B cell (primary cell): ENCODE data around the gene CATSPERB. TPM values are rescaled to one million over a fixed set of nuclear protein-coding genes. Genes with fewer than 3 reads are reported as not detected.
"Not testable (repeated sequence)": the region's sequence is repeated elsewhere in the genome, so short reads cannot be mapped to it uniquely, and the experiment has no call there.

Experiments used
- ATAC-seq: fragments of 200-7000 bp; cut with Tn5 transposase; one replicate; pipeline ENCODE4 v1.10.0; 2021; ENCODE audit warnings: low read depth, mild to moderate bottlenecking, moderate number of reproducible peaks, moderate library complexity
- CTCF ChIA-PET: fragments of 350-600 bp; sonication (Branson Sonifier 250); formaldehyde crosslinking; loops from one replicate; lab custom pipeline; 2021; ENCODE audit warnings: antibody characterized with exemption, inconsistent platforms; lab: Charles Lee
- POLR2A ChIA-PET: fragments of 350-600 bp; sonication (Branson Sonifier 250); formaldehyde crosslinking; loops from one replicate; lab custom pipeline; 2021; ENCODE audit warnings: antibody characterized with exemption; lab: Charles Lee
- DNase-seq: peaks from one replicate; pipeline ENCODE4 v3.0.0; 2013
- H2AFZ ChIP-seq: 2 replicates; pipeline ENCODE4 v1.6.1; 2012; ENCODE audit warnings: mild to moderate bottlenecking, low read depth, low read length; ENCODE audit not compliant: insufficient read depth, poor library complexity, severe bottlenecking
- H3K27ac ChIP-seq, 2 donors: 1 replicate in 1 of 2; 2 replicates in 1 of 2; pipeline ENCODE4 v1.5.1; 2012 to 2013; ENCODE audit warnings: low read length in 2 of 2, mild to moderate bottlenecking in 2 of 2, moderate library complexity in 1 of 2
- H3K27me3 ChIP-seq, 4 experiments: fragments of 200-600 bp in 1 of 4; sonication (generic) in 1 of 4; replicated peaks in 1 of 4; 1 replicate in 2 of 4; 2 replicates in 2 of 4; pipeline versions ENCODE4 v1.6.1 to v1.7.0; 2013 to 2016; ENCODE audit warnings: low read length in 3 of 4, mild to moderate bottlenecking in 2 of 4, mixed read lengths in 1 of 4, moderate library complexity in 1 of 4; ENCODE audit not compliant: insufficient read depth in 4 of 4, control insufficient read depth in 3 of 4; ENCODE audit errors: control extremely low read depth in 1 of 4
- H3K36me3 ChIP-seq, 2 experiments: replicated peaks in 1 of 2; 1 replicate in 1 of 2; 2 replicates in 1 of 2; pipeline versions ENCODE4 v1.6.1 to v1.7.1; 2013; ENCODE audit warnings: low read length in 1 of 2; ENCODE audit not compliant: insufficient read depth in 2 of 2, control insufficient read depth in 1 of 2; ENCODE audit errors: control extremely low read depth in 1 of 2, extremely low read depth in 1 of 2
- H3K4me1 ChIP-seq, 2 donors: fragments of 200-600 bp in 1 of 2; sonication (generic) in 1 of 2; 1 replicate in 1 of 2; 2 replicates in 1 of 2; pipeline versions ENCODE4 v1.5.1 to v1.6.1; 2013 to 2017; ENCODE audit warnings: low read length in 2 of 2; ENCODE audit not compliant: control insufficient read depth in 2 of 2, insufficient read depth in 2 of 2
- H3K4me2 ChIP-seq: replicated peaks from 2 replicates; pipeline ENCODE3; 2012; ENCODE audit warnings: mild to moderate bottlenecking, low read depth, low read length; ENCODE audit not compliant: poor library complexity, severe bottlenecking
- H3K4me3 ChIP-seq, 5 experiments: fragments of 200-600 bp in 1 of 5; sonication (generic) in 1 of 5; 1 replicate in 3 of 5; 2 replicates in 2 of 5; pipeline versions ENCODE4 v1.5.1 to v1.7.0; 2011 to 2016; ENCODE audit warnings: low read length in 4 of 5, mild to moderate bottlenecking in 4 of 5, low read depth in 2 of 5, control low read depth in 1 of 5, moderate library complexity in 1 of 5; ENCODE audit not compliant: insufficient read depth in 1 of 5; ENCODE audit errors: control extremely low read depth in 1 of 5, extremely low read depth in 1 of 5
- H3K79me2 ChIP-seq: fragments of 200-600 bp; sonication (generic); one replicate; pipeline ENCODE4 v1.6.0; 2016; ENCODE audit warnings: low read length; ENCODE audit not compliant: control insufficient read depth, insufficient read depth
- H3K9ac ChIP-seq: fragments of 200-600 bp; sonication (generic); 2 replicates; pipeline ENCODE4 v1.6.1; 2017; ENCODE audit warnings: mild to moderate bottlenecking, low read length, moderate library complexity
- H3K9me3 ChIP-seq, 3 donors: one replicate each; pipeline versions ENCODE4 v1.6.1 to v1.7.1; 2013; ENCODE audit warnings: low read length in 2 of 3; ENCODE audit not compliant: control insufficient read depth in 2 of 3, insufficient read depth in 1 of 3; ENCODE audit errors: control extremely low read depth in 1 of 3
- H4K20me1 ChIP-seq: 2 replicates; pipeline ENCODE4 v1.6.0; 2012; ENCODE audit warnings: mild to moderate bottlenecking, low read length; ENCODE audit not compliant: insufficient read depth, control insufficient read depth, poor library complexity, severe bottlenecking
- H3K27ac Mint-ChIP-seq: one replicate; pipeline ENCODE4 v1.8.0; 2021; ENCODE audit warnings: mixed read lengths
- H3K27me3 Mint-ChIP-seq: one replicate; pipeline ENCODE4 v1.8.0; 2021; ENCODE audit warnings: mixed read lengths
- H3K4me1 Mint-ChIP-seq: one replicate; pipeline ENCODE4 v1.8.0; 2021; ENCODE audit warnings: mixed read lengths
- H3K4me3 Mint-ChIP-seq: one replicate; pipeline ENCODE4 v1.8.0; 2021; ENCODE audit warnings: mixed read lengths
- H3K9me3 Mint-ChIP-seq: one replicate; pipeline ENCODE4 v1.8.0; 2022; ENCODE audit warnings: mixed read lengths; ENCODE audit not compliant: insufficient read depth
- EZH2 ChIP-seq: IDR thresholded peaks from 2 replicates; pipeline ENCODE4 v1.6.1; 2012; ENCODE audit warnings: borderline replicate concordance, low read depth, mild to moderate bottlenecking, moderate library complexity, low read length; ENCODE audit not compliant: insufficient read depth, poor library complexity, severe bottlenecking
- WGBS: methylation state at CpG from one replicate; pipeline ENCODE4 v1.1.5; 2013; ENCODE audit warnings: missing lambda C conversion rate; ENCODE audit not compliant: insufficient coverage; 5-methylcytosine and 5-hydroxymethylcytosine counted together
- intact Hi-C: fragments of 100-400 bp; cut with micrococcal nuclease; formaldehyde crosslinking; loops from one replicate; pipeline ENCODE4 v1.10.0; 2022
- polyA plus RNA-seq: library from polyadenylated mRNA; depleted of rRNA; stranded (reverse); fragments of >200 nt; gene quantifications from 2 replicates; pipeline ENCODE4 v1.2.3, GENCODE V29; 2012
- total RNA-seq, 2 donors: library from RNA; stranded (reverse); fragments of 120-200 nt in 1 of 2; gene quantifications; 1 replicate in 1 of 2; 2 replicates in 1 of 2; pipeline versions ENCODE4 v1.2.3 to v1.2.4, GENCODE V29; 2013 to 2022
- TF ChIP-seq, protein P1 (sequence below): fragments of 200-600 bp; IDR thresholded peaks from one replicate; pipeline ENCODE4 v1.8.0; 2022; ENCODE audit warnings: antibody characterized with exemption, mild to moderate bottlenecking

The CATSPERB gene
- total and polyA plus RNA-seq, 2 donors (not counting 1 experiment from before 2014, with no cell fraction given) = 0.12 to 0.18 TPM

DNA sequence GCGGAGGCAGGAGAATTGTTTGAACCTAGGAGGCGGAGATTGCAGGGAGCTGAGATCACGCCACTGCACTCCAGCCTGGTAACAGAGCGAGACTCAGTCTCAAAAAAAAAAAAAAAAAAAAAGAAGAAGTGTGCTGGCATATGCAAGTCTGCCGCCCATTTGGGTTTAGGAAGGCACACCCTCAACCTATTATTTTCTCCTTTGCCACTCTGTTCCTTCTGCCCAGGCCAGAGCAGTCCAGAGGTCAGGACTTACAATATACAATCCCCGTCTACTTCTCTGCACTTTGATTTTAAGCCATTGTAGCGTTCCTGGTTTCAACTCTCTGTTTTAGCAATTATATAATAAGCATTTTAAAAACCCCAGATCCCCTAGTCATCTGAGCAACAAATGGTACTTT lies 39.8 kb downstream of the CATSPERB start:
- CTCF ChIA-PET = no interaction called here
- no peaks in the 10 kb centered on the region for H3K4me1 Mint-ChIP-seq
- DNase-seq = no peak
- WGBS = no CpG with 5 or more reads among the region's 7 CpGs
- peaks cover 3% of the 10 kb centered on the region for H3K9me3 Mint-ChIP-seq
- Histone ChIP-seq H4K20me1 (no peaks in the 10 kb centered on the region), H3K79me2 (no peaks in the 10 kb centered on the region), H2AFZ (no peak overlapping the region), H3K27me3 (no peaks in the 10 kb centered on the region), H3K4me1 (no peaks in the 10 kb centered on the region), H3K9me3 (peaks cover 0 to 8% (median 7%) of the 10 kb centered on the region in 3 donors), H3K27ac (no peak overlapping the region), H3K4me3 (no peak overlapping the region), H3K9ac (no peak overlapping the region), H3K4me2 (no peak overlapping the region), H3K36me3 (no peaks in the 10 kb centered on the region)
- intact Hi-C loops = no loop called here
- H3K4me3 Mint-ChIP-seq = no peak overlapping the region
- ATAC-seq = no peak
- POLR2A ChIA-PET = no interaction called here
- peaks cover 20% of the 10 kb centered on the region for H3K27me3 Mint-ChIP-seq
- no peak overlapping the region for H3K27ac Mint-ChIP-seq
- no peak for TF ChIP-seq EZH2
- TF ChIP-seq, protein P1, sequence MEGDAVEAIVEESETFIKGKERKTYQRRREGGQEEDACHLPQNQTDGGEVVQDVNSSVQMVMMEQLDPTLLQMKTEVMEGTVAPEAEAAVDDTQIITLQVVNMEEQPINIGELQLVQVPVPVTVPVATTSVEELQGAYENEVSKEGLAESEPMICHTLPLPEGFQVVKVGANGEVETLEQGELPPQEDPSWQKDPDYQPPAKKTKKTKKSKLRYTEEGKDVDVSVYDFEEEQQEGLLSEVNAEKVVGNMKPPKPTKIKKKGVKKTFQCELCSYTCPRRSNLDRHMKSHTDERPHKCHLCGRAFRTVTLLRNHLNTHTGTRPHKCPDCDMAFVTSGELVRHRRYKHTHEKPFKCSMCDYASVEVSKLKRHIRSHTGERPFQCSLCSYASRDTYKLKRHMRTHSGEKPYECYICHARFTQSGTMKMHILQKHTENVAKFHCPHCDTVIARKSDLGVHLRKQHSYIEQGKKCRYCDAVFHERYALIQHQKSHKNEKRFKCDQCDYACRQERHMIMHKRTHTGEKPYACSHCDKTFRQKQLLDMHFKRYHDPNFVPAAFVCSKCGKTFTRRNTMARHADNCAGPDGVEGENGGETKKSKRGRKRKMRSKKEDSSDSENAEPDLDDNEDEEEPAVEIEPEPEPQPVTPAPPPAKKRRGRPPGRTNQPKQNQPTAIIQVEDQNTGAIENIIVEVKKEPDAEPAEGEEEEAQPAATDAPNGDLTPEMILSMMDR = no peak

DNA sequence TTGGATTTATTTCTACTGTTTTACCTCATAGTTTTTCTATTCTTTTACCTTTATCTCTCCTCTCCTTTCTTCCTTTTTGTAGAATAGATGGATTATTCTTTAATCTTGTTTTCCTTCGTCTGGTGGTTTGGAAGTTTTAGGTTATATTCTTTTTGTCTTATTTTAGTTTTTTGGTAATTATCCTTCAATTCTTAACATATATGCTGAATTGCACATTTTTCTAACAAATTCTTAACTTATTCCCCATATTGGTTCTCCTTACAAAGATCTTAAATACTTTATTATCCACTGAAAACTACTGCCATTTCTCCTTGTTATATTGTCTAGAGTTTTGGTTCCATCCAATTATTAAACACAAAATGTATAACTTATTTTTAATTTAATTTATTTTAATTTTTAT lies 42.3 kb downstream of the CATSPERB start:
- ChIA-PET POLR2A (no interaction called here), CTCF (no interaction called here)
- H3K4me3 Mint-ChIP-seq = no peak overlapping the region
- no peak overlapping the region for H3K9ac ChIP-seq
- no peak overlapping the region for H3K4me3 ChIP-seq
- H3K27ac Mint-ChIP-seq = no peak overlapping the region
- H3K27me3 ChIP-seq = no peaks in the 10 kb centered on the region
- H3K27me3 Mint-ChIP-seq = peaks cover 14% of the 10 kb centered on the region
- H3K4me1 ChIP-seq = no peaks in the 10 kb centered on the region
- H3K4me2 ChIP-seq = no peak overlapping the region
- no peak for DNase-seq
- no peaks in the 10 kb centered on the region for H4K20me1 ChIP-seq
- no peak overlapping the region for H3K27ac ChIP-seq
- no peak overlapping the region for H2AFZ ChIP-seq
- H3K9me3 ChIP-seq = peaks cover 0 to 8% (median 7%) of the 10 kb centered on the region in 3 donors
- no peaks in the 10 kb centered on the region for H3K79me2 ChIP-seq
- peaks cover 2% of the 10 kb centered on the region for H3K9me3 Mint-ChIP-seq
- H3K4me1 Mint-ChIP-seq = no peaks in the 10 kb centered on the region
- no CpG with 5 or more reads among the region's 1 CpG for WGBS
- ATAC-seq = no peak
- TF ChIP-seq, protein P1 = no peak
- no peak for TF ChIP-seq EZH2
- intact Hi-C loops = no loop called here
- H3K36me3 ChIP-seq = no peaks in the 10 kb centered on the region

DNA sequence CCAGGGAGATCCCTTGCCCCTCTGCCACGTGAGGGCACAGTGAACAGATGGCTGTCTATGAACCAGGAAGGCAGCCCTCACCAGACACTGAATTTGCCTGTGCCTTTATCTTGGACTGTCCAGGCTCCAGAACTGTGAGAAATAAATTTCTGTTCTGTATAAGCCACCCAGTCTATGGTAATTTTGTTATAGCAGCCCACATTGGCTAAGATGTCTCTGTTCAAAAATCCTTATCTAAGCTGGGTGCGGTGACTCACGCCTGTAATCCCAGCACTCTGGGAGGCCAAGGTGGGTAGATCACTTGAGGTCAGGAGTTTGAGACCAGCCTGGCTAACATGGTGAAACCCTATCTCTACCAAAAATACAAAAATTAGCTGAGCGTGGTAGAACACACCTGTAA lies 44.5 kb downstream of the CATSPERB start:
- H3K4me3 ChIP-seq, ATAC-seq, H3K4me3 Mint-ChIP-seq, H3K27ac ChIP-seq, H2AFZ ChIP-seq, DNase-seq, H3K4me1 Mint-ChIP-seq, CTCF ChIA-PET, H3K4me2 ChIP-seq, intact Hi-C loops, H3K9ac ChIP-seq, H3K36me3 ChIP-seq, H3K9me3 ChIP-seq, H3K27me3 ChIP-seq, H3K9me3 Mint-ChIP-seq, POLR2A ChIA-PET, H4K20me1 ChIP-seq, H3K79me2 ChIP-seq, H3K4me1 ChIP-seq, H3K27ac Mint-ChIP-seq: not testable (repeated sequence)
- 80% methylated on average over 2 of the region's 4 CpGs for WGBS
- peaks cover 13% of the 10 kb centered on the region for H3K27me3 Mint-ChIP-seq
